NCI-H748 (cell line): ENCODE measurements around the gene LBX2.
A peak's percentile ranks its signal among the peaks of the same experiment; 100 is the strongest.

Experiments
- DNase-seq: peaks from one replicate; lab custom pipeline; 2025; ENCODE audit not compliant: unreplicated experiment; lab: John Stamatoyannopoulos, UW

The LBX2 gene

GRCh38 chr2:74526649-74527230 lies 27.3 kb upstream of the LBX2 start:
- DNase-seq, result no peak

GRCh38 chr2:74525717-74526648 lies 26.6 kb upstream of the LBX2 start, which contains the start of gene DQX1:
TSS of gene DQX1 (minus strand) at chr2:74526231. CDS start at chr2:74525729, 502 bp downstream.
- DNase-seq, result peak; percentile 24

GRCh38 chr2:74524955-74525716 lies 25.7 kb upstream of the LBX2 start:
- no peak for DNase-seq

- no peak for DNase-seq
These were observed 24.6 kb upstream of the LBX2 start for GRCh38 chr2:74524005-74524404.

- no peak for DNase-seq
These were observed 23.1 kb upstream of the LBX2 start for GRCh38 chr2:74522516-74522915.

- no peak for DNase-seq
These were observed 17.2 kb upstream of the LBX2 start for GRCh38 chr2:74516650-74517049.

- no peak for DNase-seq
These were observed 16.7 kb upstream of the LBX2 start for GRCh38 chr2:74515981-74516633.

GRCh38 chr2:74515271-74515980 lies 16.0 kb upstream of the LBX2 start:
- DNase-seq, result no peak

GRCh38 chr2:74514368-74515270 lies 15.2 kb upstream of the LBX2 start, which contains the start of gene TLX2:
TSS of gene TLX2 (plus strand) at chr2:74514450. CDS start at chr2:74514807, 357 bp downstream.
- peak; percentile 69 for DNase-seq

GRCh38 chr2:74513605-74514367 lies 14.4 kb upstream of the LBX2 start:
- DNase-seq, result peak; percentile 69

GRCh38 chr2:74512744-74513604 lies 13.6 kb upstream of the LBX2 start:
- peak; percentile 11 for DNase-seq

- DNase-seq, result no peak
These were observed 11.9 kb upstream of the LBX2 start for GRCh38 chr2:74511104-74511989.

GRCh38 chr2:74510272-74510671 lies 10.9 kb upstream of the LBX2 start:
- no peak for DNase-seq

- peak; percentile 77 for DNase-seq
These were observed 8.6 kb upstream of the LBX2 start for GRCh38 chr2:74507926-74508520.

- peak; percentile 98 for DNase-seq
These were observed 7.9 kb upstream of the LBX2 start, which contains the start of gene PCGF1 for GRCh38 chr2:74507145-74507925. TSS of gene PCGF1 (minus strand) at chr2:74507695. CDS start at chr2:74507668, 27 bp downstream.
